NCI-H82 treated with DMSO at 0.1 percent for 48 hours (cell line): ENCODE results near the gene AGBL4.

Experiments
- DNase-seq: peaks from one replicate; lab custom pipeline; 2025; ENCODE audit not compliant: unreplicated experiment; lab: John Stamatoyannopoulos, UW

Gene AGBL4

GRCh38 chr1:48693180-48693579 is 1330.6 kb downstream of the AGBL4 start:
- no peak for DNase-seq

- no peak for DNase-seq
These were observed 1331.5 kb downstream of the AGBL4 start for GRCh38 chr1:48692235-48692634.

GRCh38 chr1:48691429-48692001 is 1332.2 kb downstream of the AGBL4 start:
- DNase-seq, result no peak

- DNase-seq, result no peak
These were observed 1335.5 kb downstream of the AGBL4 start for GRCh38 chr1:48688102-48688760.

- DNase-seq, result no peak
These were observed 1336.3 kb downstream of the AGBL4 start for GRCh38 chr1:48687282-48688045.

GRCh38 chr1:48686159-48686558 is 1337.6 kb downstream of the AGBL4 start:
- no peak for DNase-seq

- DNase-seq, result no peak
These were observed 1339.4 kb downstream of the AGBL4 start for GRCh38 chr1:48684381-48684780.

- no peak for DNase-seq
These were observed 1339.9 kb downstream of the AGBL4 start for GRCh38 chr1:48683839-48684238.

- peak; percentile 88 for DNase-seq
These were observed 1342.1 kb downstream of the AGBL4 start for GRCh38 chr1:48681476-48682305.

GRCh38 chr1:48680411-48681035 is 1343.2 kb downstream of the AGBL4 start:
- DNase-seq, result no peak

GRCh38 chr1:48679859-48680258 is 1343.9 kb downstream of the AGBL4 start:
- DNase-seq, result no peak

GRCh38 chr1:48678710-48679505 is 1344.8 kb downstream of the AGBL4 start:
- DNase-seq, result no peak

- DNase-seq, result peak; percentile 82
These were observed 1346.2 kb downstream of the AGBL4 start for GRCh38 chr1:48677306-48678287.

- peak; percentile 94 for DNase-seq
These were observed 1346.9 kb downstream of the AGBL4 start for GRCh38 chr1:48676822-48677221.

- DNase-seq, result no peak
These were observed 1347.4 kb downstream of the AGBL4 start for GRCh38 chr1:48676376-48676775.

- DNase-seq, result peak; percentile 52
These were observed 1348.5 kb downstream of the AGBL4 start for GRCh38 chr1:48675251-48675650.

- no peak for DNase-seq
These were observed 1349.1 kb downstream of the AGBL4 start for GRCh38 chr1:48674641-48675040.

GRCh38 chr1:48673332-48674105 is 1350.2 kb downstream of the AGBL4 start:
- peak; percentile 52 for DNase-seq
